GM20431 (cell line): ENCODE data around the gene HLA-DMB.

Experiments
- in situ Hi-C: fragments of 300-500 bp; cut with MseI, MboI; formaldehyde crosslinking; loops from one replicate; pipeline ENCODE4 v1.15.0; 2020; ENCODE audit warnings: low sequenced_read_pairs; ENCODE audit not compliant: unreplicated experiment

The HLA-DMB gene

GRCh38 chr6:32940656-32941213, at the start of gene HLA-DMB:
Gene HLA-DMB, minus strand, starts transcription at chr6:32941028. Its CDS starts 221 bp downstream, at chr6:32940807.
- in situ Hi-C loops = no loop called here

DNA sequence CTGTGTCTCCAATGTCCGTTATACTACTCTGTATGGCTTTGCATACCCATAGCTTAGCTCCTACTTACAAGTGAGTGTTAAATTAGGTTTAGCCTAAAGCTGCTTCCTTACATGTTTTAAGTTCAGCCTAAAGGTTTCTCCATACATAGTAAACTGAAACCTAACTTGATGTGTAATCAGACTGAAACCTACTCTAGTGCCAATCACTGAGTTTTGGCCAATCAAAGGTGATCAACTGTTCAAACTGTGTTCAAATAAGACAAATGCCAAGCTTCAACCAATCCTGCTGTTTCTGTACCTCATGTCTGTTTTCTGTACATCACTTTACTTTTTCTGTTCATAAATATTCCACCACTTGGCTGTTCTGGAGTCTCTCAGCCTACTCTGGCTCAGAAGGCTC, 48.5 kb upstream of the HLA-DMB start:
- in situ Hi-C loops = loop anchor here (10.0 kb wide), 2 partner anchors 55 to 105 kb away; no protein-coding TSS in a partner anchor

GRCh38 chr6:32984622-32985389, 44.0 kb upstream of the HLA-DMB start:
- in situ Hi-C loops = loop anchor here (10.0 kb wide), 2 partner anchors 50 to 100 kb away; no protein-coding TSS in a partner anchor

DNA sequence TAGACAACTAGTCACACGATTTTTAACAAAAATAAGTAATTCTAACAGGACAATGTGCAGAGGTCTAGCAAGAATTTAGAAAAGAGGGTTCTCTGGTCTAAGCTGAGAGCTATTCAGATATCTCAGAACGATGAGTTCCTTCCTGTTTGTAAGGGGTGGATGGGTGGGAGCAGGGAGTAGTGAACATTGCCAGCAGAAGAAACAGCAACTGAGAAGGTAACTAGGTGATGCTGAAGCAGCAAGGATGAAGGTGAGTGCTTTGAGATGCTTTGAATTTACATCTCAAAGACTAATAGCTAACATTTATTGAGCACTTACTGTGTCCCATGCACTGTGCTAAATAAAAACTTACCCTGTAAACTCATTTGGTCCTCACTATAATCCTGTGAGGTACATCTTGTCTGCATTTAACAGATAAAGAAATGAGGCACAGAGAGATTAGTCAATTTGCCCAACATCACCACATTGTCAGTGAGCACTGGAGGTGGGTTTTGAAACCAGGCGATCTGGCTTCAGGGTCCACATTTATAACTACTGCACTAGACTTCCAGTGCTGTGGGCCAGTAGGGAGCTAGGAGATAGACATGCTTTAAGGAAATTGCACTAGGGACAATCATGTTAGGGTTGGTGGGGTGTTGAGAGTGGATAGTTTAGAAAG, 43.3 kb upstream of the HLA-DMB start:
- in situ Hi-C loops = loop anchor here (10.0 kb wide), 2 partner anchors 49 to 99 kb away; no protein-coding TSS in a partner anchor

DNA sequence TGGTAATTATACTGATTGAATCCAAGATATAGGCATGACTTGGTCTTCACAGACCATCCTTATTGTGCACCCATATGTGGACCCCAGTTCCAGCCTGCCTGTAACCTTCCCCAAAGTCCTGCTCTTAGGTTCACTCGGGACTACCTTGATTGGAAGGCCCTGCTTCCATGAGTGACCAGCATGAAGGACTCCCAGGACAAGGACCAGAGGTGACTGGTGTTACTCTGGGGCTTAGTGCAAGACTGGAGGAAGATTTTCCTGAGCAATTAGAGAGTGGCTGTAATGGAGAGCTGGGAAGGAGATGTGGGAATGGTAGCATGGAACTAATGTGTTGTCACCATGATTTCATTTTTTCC, 42.6 kb upstream of the HLA-DMB start:
- in situ Hi-C loops = loop anchor here (10.0 kb wide), 2 partner anchors 49 to 99 kb away; no protein-coding TSS in a partner anchor

DNA sequence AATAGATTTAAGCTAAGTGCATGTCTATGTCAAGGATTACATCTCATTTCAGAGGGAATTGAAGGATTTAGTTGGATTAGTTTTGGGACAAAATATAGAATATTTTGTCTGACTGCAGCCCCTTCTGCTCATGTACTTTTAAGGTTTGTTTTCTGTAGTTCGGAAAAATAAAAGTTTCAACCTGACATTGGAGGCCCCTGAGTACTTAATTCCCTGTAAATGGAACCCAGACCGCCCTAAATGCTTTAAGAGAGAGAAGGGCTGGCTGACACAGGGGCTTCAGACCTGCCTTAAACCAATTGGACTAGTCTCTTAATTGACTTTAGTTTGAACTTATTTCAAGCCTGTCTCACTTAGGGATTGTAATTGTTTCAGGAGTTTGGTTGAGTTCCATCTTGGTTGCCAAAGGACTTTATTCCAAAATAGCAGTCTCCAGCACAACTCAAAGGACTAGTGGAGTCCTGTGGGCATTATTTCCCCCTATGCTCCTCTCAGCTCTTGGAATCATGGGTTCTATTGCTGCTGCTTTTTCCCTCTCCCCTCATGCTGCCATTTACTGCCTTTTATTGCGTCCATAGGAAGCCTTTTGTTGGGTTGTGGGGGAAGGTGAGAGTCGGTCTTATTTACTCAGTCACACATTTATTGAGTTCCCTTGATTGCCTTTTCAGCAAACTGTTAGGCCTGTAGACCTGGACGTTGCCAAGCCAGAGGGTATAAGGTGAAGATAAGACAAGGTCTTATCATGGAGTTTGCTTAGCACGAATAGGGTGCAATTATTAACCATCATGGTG, 42.1 kb upstream of the HLA-DMB start:
- in situ Hi-C loops = loop anchor here (10.0 kb wide), 2 partner anchors 48 to 98 kb away; no protein-coding TSS in a partner anchor

DNA sequence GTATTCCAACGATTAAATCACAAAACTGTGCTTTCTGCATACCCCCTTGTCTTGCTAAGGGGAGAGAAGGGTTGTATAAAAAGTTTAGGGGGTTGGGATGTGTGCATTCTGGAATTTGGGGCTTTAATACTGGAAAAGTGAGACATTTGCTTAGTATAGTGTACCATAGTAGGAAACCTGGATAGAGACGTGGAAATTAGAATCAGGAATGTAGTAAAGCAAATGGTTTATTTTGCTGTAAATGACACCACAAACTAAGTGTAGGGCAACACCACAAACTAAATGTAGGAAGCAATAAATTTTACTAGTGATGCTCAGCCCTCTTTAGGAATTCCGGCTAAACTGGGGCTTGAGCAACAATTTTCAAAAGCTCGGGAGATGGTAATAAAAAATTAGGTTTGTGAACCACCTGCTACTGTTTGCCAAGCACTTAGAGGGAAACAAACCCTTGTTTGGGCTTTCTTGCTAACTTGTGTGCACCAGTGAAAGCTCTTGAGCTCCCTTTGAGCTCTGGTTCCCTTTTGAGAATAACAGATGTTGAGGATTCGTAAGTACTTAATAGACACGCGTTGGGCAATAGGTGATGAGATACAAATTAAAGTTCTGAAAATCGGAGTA, 41.4 kb upstream of the HLA-DMB start:
- in situ Hi-C loops = loop anchor here (10.0 kb wide), 2 partner anchors 47 to 97 kb away; no protein-coding TSS in a partner anchor

GRCh38 chr6:32980488-32981038, 39.7 kb upstream of the HLA-DMB start:
- in situ Hi-C loops = loop anchor here (10.0 kb wide), 2 partner anchors 46 to 96 kb away; no protein-coding TSS in a partner anchor

DNA sequence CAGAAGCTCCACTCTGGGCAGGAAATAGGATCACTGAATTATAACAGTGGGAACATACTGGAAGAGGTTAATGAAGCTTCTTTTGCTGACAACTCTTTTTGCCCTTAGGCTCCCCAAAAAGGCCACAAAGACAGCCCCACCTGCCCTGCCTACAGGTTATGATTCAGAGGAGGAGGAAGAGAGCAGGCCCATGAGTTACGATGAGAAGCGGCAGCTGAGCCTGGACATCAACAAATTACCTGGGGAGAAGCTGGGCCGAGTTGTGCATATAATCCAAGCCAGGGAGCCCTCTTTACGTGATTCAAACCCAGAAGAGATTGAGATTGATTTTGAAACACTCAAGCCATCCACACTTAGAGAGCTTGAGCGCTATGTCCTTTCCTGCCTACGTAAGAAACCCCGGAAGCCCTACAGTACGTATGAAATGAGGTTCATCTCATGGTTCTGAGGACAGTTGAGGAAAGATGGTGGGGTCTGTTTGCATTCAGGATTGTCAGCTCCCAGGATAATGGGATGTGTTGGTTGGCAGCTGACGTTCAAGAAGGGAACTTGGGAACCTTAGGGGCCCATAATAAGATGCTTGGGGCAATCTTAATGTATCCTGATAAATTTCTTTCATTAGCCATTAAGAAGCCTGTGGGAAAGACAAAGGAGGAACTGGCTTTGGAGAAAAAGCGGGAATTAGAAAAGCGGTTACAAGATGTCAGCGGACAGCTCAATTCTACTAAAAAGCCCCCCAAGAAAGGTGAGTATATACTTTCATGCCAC, 39.1 kb upstream of the HLA-DMB start:
- in situ Hi-C loops = loop anchor here (10.0 kb wide), 2 partner anchors 45 to 95 kb away; no protein-coding TSS in a partner anchor

- in situ Hi-C loops = no loop called here
These were observed 37.1 kb upstream of the HLA-DMB start for GRCh38 chr6:32977953-32978324.

DNA sequence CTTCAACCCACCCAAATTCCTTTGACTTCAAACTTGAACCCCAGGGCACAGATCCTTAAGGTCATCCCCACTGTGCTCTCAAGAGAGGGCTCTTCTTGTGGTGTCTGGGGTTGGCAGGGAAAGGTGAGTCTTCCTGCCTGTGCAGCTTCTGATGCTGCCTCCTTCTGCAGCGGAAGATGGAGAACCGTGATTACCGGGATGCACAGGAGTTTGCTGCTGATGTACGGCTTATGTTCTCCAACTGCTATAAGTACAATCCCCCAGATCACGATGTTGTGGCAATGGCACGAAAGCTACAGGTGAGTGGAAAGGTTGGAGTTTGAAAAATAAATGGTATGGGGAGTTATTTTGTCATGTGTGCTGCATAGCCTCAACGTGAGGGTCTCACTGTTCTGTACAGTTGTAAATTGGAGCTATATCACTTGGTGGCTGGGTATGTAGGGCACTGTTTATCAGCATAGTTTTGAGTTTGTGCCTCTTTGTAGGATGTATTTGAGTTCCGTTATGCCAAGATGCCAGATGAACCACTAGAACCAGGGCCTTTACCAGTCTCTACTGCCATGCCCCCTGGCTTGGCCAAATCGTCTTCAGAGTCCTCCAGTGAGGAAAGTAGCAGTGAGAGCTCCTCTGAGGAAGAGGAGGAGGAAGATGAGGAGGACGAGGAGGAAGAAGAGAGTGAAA, 36.6 kb upstream of the HLA-DMB start:
- in situ Hi-C loops = no loop called here

DNA sequence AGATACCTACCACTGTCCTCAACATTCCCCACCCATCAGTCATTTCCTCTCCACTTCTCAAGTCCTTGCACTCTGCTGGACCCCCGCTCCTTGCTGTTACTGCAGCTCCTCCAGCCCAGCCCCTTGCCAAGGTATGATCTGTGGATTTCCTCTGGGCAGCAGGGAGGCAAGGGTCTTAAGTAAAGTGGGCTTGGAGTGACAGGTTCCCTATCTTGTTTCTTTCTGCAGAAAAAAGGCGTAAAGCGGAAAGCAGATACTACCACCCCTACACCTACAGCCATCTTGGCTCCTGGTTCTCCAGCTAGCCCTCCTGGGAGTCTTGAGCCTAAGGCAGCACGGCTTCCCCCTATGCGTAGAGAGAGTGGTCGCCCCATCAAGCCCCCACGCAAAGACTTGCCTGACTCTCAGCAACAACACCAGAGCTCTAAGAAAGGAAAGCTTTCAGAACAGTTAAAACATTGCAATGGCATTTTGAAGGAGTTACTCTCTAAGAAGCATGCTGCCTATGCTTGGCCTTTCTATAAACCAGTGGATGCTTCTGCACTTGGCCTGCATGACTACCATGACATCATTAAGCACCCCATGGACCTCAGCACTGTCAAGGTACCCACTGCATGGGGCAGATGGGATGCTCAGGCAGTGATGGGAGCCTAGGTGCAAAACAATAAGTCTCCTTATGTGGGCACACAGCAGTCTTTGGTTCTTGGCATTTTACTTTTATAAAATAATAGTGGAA, 35.7 kb upstream of the HLA-DMB start:
- in situ Hi-C loops = no loop called here

DNA sequence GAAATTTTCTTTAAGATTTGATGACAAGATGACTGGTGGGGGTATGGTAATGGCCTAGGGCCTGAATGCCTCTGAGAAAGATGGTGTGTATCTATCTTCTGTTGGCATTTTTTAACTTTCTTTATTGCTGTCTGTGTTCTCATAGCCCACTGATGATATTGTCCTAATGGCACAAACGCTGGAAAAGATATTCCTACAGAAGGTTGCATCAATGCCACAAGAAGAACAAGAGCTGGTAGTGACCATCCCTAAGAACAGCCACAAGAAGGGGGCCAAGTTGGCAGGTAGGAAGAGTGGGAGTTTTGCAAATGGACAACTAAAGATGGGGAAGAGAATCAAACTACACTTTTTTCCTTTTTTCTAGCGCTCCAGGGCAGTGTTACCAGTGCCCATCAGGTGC, 35.1 kb upstream of the HLA-DMB start:
- in situ Hi-C loops = no loop called here

- in situ Hi-C loops = no loop called here
These were observed 33.9 kb upstream of the HLA-DMB start for GRCh38 chr6:32974541-32975308.

- in situ Hi-C loops = no loop called here
These were observed 33.1 kb upstream of the HLA-DMB start for GRCh38 chr6:32974016-32974333.

DNA sequence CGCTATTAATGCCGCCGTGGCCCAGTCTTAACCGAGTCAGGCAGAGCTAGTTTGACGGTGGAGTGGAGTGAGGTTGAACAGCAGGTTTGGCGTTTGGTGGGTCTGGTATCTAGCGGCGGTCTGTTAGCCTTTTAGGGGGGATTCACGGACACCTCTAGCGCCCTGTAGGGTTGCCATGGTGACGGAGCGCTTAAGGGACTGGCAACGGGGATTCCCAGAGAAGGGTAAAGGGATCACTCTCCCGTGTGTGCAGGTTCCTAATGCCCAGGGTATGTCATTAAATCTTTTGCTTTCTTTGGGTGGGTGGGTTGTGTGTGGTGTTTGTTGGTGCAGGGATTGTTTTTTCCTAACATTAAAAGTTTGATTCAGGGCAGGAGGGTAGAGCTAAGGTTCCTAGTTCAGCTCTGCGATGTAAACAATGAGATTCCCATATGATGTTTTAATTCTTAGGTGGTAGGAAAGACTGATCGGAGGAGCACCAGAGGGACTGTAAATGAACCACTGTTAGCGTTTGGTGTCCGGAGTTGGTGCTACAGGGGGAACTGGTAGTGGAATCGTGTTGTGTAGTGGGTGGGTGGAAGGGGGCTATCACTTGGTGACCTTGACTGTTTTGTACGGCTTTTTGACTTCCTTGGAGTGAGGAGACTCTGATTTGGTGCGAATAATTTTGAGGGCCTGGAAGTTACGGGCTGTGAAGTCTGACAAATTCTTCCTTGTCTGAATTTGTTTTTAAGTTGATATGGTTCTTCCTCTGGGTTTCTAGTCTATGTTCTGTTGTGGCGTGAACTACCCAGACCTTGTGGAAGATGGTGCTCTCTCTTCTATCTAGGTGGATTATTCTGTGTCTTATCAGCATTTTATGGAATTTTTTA, 32.6 kb upstream of the HLA-DMB start:
- in situ Hi-C loops = no loop called here
